ENCODE data around the gene GPR37.

GRCh38 chr7:124738639-124739038 lies 27.0 kb downstream of the GPR37 start:
- no peak for TF ChIP-seq GATA3 (IDR thresholded peaks at IDR 0.05; ENCODE audit: low read depth, low read length)
- no peak for TF ChIP-seq GATA2 (IDR thresholded peaks at IDR 0.05; ENCODE audit: low read depth, low read length)
